ENCODE data around the gene AKT2.

AKT2 gene

GRCh38 chr19:40271706-40272105 is 13.4 kb downstream of the AKT2 start:
- no peak for DNase-seq

- DNase-seq = no peak
These were observed 14.6 kb downstream of the AKT2 start for GRCh38 chr19:40270362-40271089.

- DNase-seq = no peak
These were observed 15.8 kb downstream of the AKT2 start for GRCh38 chr19:40269216-40269940.

GRCh38 chr19:40267601-40267997 is 17.5 kb downstream of the AKT2 start:
- DNase-seq = no peak

GRCh38 chr19:40266912-40267600 is 18.1 kb downstream of the AKT2 start:
- DNase-seq = no peak

- DNase-seq = no peak
These were observed 19.0 kb downstream of the AKT2 start for GRCh38 chr19:40266119-40266518.

- DNase-seq = no peak
These were observed 19.4 kb downstream of the AKT2 start for GRCh38 chr19:40265763-40266099.

GRCh38 chr19:40265055-40265762 is 19.9 kb downstream of the AKT2 start:
- no peak for DNase-seq

- DNase-seq = no peak
These were observed 20.7 kb downstream of the AKT2 start for GRCh38 chr19:40264314-40265054.

- no peak for DNase-seq
These were observed 21.5 kb downstream of the AKT2 start for GRCh38 chr19:40263440-40264313.

- DNase-seq = no peak
These were observed 22.7 kb downstream of the AKT2 start for GRCh38 chr19:40262422-40262821.

- DNase-seq = no peak
These were observed 23.5 kb downstream of the AKT2 start for GRCh38 chr19:40261631-40262030.

GRCh38 chr19:40257096-40257517 is 28.0 kb downstream of the AKT2 start:
- DNase-seq = no peak

GRCh38 chr19:40256512-40256911 is 28.6 kb downstream of the AKT2 start:
- no peak for DNase-seq

GRCh38 chr19:40255619-40256166 is 29.5 kb downstream of the AKT2 start:
- no peak for DNase-seq

- DNase-seq = no peak
These were observed 30.3 kb downstream of the AKT2 start for GRCh38 chr19:40254714-40255418.

- DNase-seq = no peak
These were observed 31.5 kb downstream of the AKT2 start for GRCh38 chr19:40253611-40254092.

GRCh38 chr19:40252395-40252794 is 32.8 kb downstream of the AKT2 start:
- DNase-seq = no peak

GRCh38 chr19:40251991-40252390 is 33.2 kb downstream of the AKT2 start:
- no peak for DNase-seq

GRCh38 chr19:40251244-40251643 is 33.9 kb downstream of the AKT2 start:
- DNase-seq = no peak
